SK-N-MC (cell line): ENCODE results near the gene GOLGA5.

Source experiments
- DNase-seq: peaks from one replicate; pipeline ENCODE4 v3.0.0-alpha.2; 2011; ENCODE audit warnings: low read depth, low spot score
- H3K27ac ChIP-seq: fragments of 200-600 bp; sonication (generic); 2 replicates; pipeline ENCODE4 v1.5.1; 2016; ENCODE audit warnings: mixed run types
- H3K36me3 ChIP-seq: fragments of 200-600 bp; sonication (generic); 2 replicates; pipeline ENCODE4 v1.6.1; 2017; ENCODE audit warnings: antibody characterized with exemption, low read length, mixed read lengths; ENCODE audit not compliant: insufficient read depth
- H3K4me3 ChIP-seq: fragments of 200-600 bp; sonication (generic); 2 replicates; pipeline ENCODE4 v1.5.1; 2016
- H3K9ac ChIP-seq: fragments of 200-600 bp; sonication (generic); 2 replicates; pipeline ENCODE4 v1.8.0; 2017; ENCODE audit warnings: mixed run types, mixed read lengths; ENCODE audit not compliant: insufficient read length
- H3K9me3 ChIP-seq: fragments of 200-600 bp; sonication (generic); 2 replicates; pipeline ENCODE4 v1.6.1; 2017; ENCODE audit warnings: low read depth, mild to moderate bottlenecking, antibody characterized with exemption, low read length, moderate library complexity, mixed read lengths
- EZH2 ChIP-seq: fragments of 200-600 bp; sonication (generic); IDR thresholded peaks from one replicate; pipeline ENCODE4 v1.6.1; 2017; ENCODE audit warnings: antibody characterized with exemption
- FOXP2 ChIP-seq: optimal IDR thresholded peaks from 2 replicates; pipeline ENCODE3; 2011; ENCODE audit warnings: mild to moderate bottlenecking, moderate library complexity; ENCODE audit not compliant: insufficient read depth; ENCODE audit errors: extremely low read length, control extremely low read depth
- POLR2AphosphoS5 ChIP-seq: IDR thresholded peaks from 2 replicates; pipeline ENCODE4 v1.6.1; 2012; ENCODE audit warnings: mild to moderate bottlenecking, low read depth, low read length, borderline replicate concordance

The GOLGA5 gene

DNA sequence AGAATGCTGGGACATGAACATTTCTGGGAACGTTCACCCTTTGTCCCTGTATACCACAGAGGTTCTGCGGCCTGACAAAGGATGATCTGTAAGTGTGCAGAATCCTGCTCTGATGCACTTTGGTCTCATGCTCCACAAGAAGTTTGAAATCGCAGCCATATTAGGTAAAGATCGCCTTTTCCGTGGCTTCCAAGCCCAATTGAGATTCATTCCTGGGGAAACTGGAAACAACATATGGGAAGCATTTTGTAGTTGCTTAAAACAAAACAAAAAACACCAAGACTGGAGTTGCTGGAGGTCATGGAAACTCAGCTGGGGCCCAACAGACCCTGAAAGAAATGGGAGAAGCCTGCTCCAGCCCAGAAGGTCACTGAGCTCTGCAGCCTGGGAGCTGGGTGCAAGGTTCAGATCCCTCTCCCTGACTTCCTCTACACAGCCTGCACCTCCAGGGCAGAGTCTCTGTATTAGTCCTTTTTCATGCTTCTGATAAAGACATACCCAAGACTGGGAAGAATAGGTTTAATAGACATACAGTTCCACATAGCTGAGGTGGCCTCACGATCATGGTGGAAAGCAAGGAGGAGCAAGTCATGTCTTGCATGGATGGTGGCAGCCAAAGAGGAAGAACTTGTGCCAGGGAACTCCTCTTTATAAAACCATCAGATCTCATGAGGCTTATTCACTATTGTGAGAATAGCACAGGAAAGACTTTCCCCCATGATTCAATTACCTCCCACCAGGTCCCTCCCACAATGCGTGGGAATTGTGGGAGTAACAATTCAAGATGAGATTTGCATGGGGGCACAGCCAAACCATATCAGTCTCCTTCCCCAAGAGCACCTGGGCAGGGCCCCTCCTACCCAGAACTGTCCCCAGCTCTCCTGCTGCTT, 68.0 kb downstream of the GOLGA5 start:
- H3K27ac ChIP-seq = no peak overlapping the region
- H3K36me3 ChIP-seq = no peaks in the 10 kb centered on the region
- H3K9ac ChIP-seq = no peak overlapping the region
- no peak for DNase-seq
- H3K4me3 ChIP-seq = no peak overlapping the region
- no peaks in the 10 kb centered on the region for H3K9me3 ChIP-seq
- no peak for TF ChIP-seq POLR2AphosphoS5
- no peak for TF ChIP-seq EZH2
- TF ChIP-seq FOXP2 = no peak

GRCh38 chr14:92863286-92864080, 69.4 kb downstream of the GOLGA5 start:
- Histone ChIP-seq H3K9ac (no peak overlapping the region), H3K36me3 (no peaks in the 10 kb centered on the region), H3K9me3 (no peaks in the 10 kb centered on the region), H3K27ac (no peak overlapping the region), H3K4me3 (no peak overlapping the region)
- TF ChIP-seq EZH2 = no peak
- no peak for TF ChIP-seq FOXP2
- no peak for TF ChIP-seq POLR2AphosphoS5
- no peak for DNase-seq

- no peak overlapping the region for H3K9ac ChIP-seq
- H3K27ac ChIP-seq = no peak overlapping the region
- TF ChIP-seq FOXP2 (no peak), POLR2AphosphoS5 (no peak), EZH2 (no peak)
- no peak overlapping the region for H3K4me3 ChIP-seq
- H3K9me3 ChIP-seq = no peaks in the 10 kb centered on the region
- DNase-seq = no peak
- no peaks in the 10 kb centered on the region for H3K36me3 ChIP-seq
These were observed 71.6 kb downstream of the GOLGA5 start for GRCh38 chr14:92865674-92866073.

- no peak for DNase-seq
- no peaks in the 10 kb centered on the region for H3K9me3 ChIP-seq
- TF ChIP-seq FOXP2 (no peak), EZH2 (no peak), POLR2AphosphoS5 (no peak)
- H3K9ac ChIP-seq = no peak overlapping the region
- H3K27ac ChIP-seq = no peak overlapping the region
- no peak overlapping the region for H3K4me3 ChIP-seq
- no peaks in the 10 kb centered on the region for H3K36me3 ChIP-seq
These were observed 72.2 kb downstream of the GOLGA5 start for GRCh38 chr14:92866181-92866752.

DNA sequence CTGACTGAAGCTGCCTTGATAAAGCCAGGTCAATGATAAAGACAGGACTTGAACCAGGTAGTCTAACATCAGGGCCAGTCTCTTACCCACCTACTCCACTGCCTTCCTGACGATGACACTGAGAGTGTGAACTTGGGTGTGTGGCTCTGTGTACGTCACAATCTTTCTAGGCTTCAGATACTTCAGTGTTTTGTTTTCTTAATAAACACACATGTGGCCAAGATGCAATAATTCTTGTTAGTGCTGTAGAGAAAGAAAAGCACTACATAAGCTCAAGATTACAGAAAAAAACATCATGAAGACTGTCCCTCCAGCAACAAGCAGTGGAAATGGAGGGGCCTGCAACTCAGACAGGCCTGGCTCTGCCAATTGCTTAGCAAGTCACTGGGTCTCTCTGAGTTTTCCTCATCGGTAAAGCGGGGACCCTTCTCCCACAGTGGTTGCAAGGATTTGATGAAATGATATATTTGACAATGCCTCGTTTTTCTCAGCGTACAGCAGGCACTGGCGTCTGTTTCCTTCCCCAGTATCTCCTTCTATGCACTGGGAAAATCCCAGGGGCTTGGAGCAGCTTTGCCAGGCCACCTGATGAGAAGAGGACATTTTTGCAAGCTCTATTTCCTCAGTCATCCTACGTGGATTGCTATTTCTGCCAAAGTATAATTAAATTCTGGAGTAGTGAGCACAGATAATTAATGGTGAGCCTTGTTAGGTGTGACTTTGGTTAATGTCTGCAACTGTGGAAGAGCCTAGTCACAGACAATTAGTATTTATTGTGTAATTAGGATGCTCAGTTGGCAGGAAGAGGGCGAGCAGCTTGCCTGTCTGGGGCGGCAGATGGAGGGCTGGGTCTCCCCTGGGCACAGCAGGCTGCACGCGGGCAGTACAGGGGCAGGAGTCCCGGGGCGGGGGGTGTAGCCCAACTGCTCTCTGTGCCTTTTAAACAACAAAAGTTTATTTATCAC, 73.1 kb downstream of the GOLGA5 start:
- Histone ChIP-seq H3K9me3 (no peaks in the 10 kb centered on the region), H3K9ac (no peak overlapping the region), H3K27ac (no peak overlapping the region), H3K36me3 (no peaks in the 10 kb centered on the region), H3K4me3 (no peak overlapping the region)
- no peak for DNase-seq
- TF ChIP-seq EZH2 = no peak

DNA sequence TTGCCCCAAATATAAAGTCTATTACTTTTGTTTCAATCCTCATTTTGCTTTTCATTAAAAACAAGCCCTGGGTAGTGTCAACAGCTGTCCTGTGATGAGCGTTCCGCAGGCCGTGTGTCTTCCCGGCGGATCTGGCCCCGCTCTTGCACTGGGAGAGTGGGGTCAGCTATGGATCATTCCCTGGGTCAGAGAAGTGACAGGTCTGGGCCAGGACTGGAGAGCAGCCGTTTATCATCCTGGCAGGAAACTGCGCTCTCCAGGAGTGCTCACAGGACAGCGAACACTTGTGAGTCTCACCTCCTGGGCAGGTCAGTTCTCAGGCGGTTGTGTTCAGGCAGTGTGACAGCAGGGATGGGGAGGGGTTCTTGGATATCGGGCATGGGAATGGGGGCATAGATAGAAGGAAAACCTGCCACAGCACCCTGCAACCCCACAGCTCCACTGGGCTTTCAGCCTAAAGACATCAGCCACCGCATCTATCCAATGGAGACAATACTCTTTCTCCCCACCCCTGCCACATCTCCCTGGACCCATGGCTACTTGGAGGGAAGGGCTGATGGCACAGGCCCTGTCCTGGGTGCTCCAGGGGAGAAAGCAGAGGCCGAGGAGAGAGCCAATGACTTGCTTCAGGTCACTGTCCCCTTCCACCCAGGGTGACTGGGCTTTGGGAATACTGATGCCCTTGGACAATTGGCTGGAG, 81.0 kb downstream of the GOLGA5 start:
- H3K36me3 ChIP-seq = no peaks in the 10 kb centered on the region
- no peak for TF ChIP-seq EZH2
- no peak for TF ChIP-seq POLR2AphosphoS5
- no peak for TF ChIP-seq FOXP2
- no peak for DNase-seq
- H3K9ac ChIP-seq = no peak overlapping the region
- no peaks in the 10 kb centered on the region for H3K9me3 ChIP-seq
- H3K4me3 ChIP-seq = no peak overlapping the region
- H3K27ac ChIP-seq = no peak overlapping the region

DNA sequence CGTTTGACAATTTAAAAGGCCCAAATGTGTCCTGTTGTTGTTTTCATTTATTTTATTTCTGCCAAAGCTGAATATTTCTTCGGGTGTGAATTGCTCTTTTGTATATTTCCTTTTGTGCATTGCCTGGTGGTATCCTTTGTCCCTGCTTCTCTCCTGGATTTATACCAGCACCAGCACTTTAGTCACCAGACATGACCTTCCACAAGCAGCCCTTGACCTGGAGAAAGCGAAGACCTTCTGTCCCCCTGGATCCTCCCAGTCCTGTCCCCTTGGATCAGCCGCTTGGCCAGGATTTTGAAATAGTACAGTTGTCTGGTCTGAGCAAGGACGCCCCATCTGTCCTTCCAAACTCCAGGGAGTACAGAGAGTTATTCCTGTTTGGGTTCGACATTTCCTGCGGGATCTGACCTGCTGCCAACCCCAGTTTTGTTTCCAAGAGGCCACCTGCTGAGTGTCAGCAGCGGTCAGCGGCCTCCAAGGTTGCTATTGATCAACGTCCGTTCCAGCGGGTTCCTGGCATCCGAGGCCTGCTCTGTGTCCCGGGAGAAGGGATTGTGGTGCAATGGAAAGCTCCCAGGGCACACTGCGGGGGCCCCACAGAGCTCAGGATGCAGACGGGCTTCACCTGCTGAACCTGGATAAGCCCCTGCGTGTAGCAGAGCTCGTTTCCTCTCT, 83.8 kb downstream of the GOLGA5 start:
- TF ChIP-seq POLR2AphosphoS5 (no peak), FOXP2 (no peak), EZH2 (no peak)
- Histone ChIP-seq H3K27ac (no peak overlapping the region), H3K4me3 (no peak overlapping the region), H3K9ac (no peak overlapping the region), H3K36me3 (no peaks in the 10 kb centered on the region), H3K9me3 (no peaks in the 10 kb centered on the region)
- DNase-seq = no peak
